ENCODE measurements around the gene LGI2. TPM values are rescaled to one million over a fixed set of nuclear protein-coding genes. Genes with fewer than 3 reads are reported as not detected.

Gene LGI2
- total RNA-seq, 4 donors from 2014 or later = 4.6 to 13.7 (median 9.7) TPM

DNA sequence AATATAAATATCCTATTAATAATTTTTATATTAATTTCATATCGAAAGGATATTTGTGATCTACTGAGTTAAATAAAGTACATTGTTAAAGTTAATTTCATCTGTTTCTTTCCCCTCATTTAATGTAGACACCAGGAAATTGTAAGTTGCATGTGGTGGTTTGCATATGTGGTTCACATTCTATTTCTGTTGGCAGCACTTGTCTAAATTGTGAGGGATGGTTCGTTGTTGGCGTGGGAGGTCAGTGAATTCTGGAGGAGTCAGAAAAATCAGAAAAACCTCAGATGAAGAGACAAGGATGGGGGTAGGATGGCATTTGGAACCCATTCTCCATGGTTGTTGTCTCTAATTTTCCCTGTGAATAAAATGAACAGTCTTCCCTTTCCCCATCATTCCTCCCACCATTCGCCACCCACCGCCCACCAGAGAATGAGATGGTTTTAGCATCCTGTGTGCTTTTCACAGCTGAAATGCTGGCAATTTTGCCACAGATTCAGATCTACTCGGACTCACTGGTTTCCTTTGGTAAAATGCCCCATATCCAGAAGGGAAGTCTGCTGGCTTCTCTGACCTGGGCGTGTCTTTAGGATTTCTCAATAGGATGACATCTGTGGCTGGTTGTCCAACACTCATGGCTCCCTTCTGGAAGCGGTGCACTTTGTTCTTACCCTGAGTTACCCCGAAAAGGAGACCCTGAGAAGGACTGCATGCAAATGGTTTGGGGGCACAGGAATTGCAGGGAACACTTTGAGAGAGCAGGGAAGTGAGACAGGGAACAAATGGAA is 52.3 kb downstream of the LGI2 start:
- Histone ChIP-seq H3K27me3 (no peaks in the 10 kb centered on the region), H3K9me3 (no peaks in the 10 kb centered on the region), H3K36me3 (no peaks in the 10 kb centered on the region), H3K4me3 (no peak overlapping the region), H3K4me1 (peaks cover 16 to 25% (median 23%) of the 10 kb centered on the region in 4 donors), H3K27ac (replicated peaks in 1 of 4) (peak overlapping the region; percentile 50 to 74 (median 70))
- DNase-seq (ENCODE audit: extremely low spot score) = no peak
- intact Hi-C loops (cut with DNase I) = loop anchor here (5.0 kb wide), 3 partner anchors 49 to 491 kb away; partner anchors contain the start of gene CCDC149
- TF ChIP-seq, protein P1, sequence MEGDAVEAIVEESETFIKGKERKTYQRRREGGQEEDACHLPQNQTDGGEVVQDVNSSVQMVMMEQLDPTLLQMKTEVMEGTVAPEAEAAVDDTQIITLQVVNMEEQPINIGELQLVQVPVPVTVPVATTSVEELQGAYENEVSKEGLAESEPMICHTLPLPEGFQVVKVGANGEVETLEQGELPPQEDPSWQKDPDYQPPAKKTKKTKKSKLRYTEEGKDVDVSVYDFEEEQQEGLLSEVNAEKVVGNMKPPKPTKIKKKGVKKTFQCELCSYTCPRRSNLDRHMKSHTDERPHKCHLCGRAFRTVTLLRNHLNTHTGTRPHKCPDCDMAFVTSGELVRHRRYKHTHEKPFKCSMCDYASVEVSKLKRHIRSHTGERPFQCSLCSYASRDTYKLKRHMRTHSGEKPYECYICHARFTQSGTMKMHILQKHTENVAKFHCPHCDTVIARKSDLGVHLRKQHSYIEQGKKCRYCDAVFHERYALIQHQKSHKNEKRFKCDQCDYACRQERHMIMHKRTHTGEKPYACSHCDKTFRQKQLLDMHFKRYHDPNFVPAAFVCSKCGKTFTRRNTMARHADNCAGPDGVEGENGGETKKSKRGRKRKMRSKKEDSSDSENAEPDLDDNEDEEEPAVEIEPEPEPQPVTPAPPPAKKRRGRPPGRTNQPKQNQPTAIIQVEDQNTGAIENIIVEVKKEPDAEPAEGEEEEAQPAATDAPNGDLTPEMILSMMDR (IDR thresholded peaks at IDR 0.05) = no peak
- no peak for TF ChIP-seq POLR2A (IDR thresholded peaks at IDR 0.05; ENCODE audit: low read depth)
- no peak for TF ChIP-seq EP300 (IDR thresholded peaks at IDR 0.05)
- TF ChIP-seq POLR2AphosphoS5 (IDR thresholded peaks at IDR 0.05) = no peak
- WGBS = 80% methylated on average over 9 of the region's 9 CpGs

DNA sequence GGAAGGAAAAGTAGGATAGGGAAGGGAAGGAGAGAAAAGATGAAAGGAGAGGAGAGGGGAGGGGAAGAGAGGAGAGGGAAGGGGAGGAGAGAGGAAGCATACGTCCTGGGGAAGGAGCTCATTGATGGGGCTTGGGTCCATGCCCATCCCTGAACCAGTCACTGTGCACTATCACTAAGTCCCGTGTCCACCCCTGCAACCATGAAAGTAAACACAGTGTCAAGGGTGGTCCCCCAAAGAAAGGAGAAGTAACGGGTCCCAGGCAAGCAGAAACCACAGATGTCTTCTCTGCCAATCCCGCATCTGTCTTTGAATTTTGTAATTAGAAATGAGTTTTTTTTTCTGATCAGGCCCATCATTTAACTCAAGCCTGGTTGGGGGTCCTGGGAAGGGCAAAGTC is 55.2 kb downstream of the LGI2 start:
- WGBS = 61% methylated on average over 4 of the region's 4 CpGs
- Histone ChIP-seq H3K27me3 (no peaks in the 10 kb centered on the region), H3K27ac (replicated peaks in 1 of 4) (no peak overlapping the region), H3K9me3 (no peaks in the 10 kb centered on the region), H3K36me3 (no peaks in the 10 kb centered on the region), H3K4me1 (peaks cover 13 to 21% (median 17%) of the 10 kb centered on the region in 4 donors), H3K4me3 (no peak overlapping the region)
- no peak for DNase-seq (ENCODE audit: extremely low spot score)
- intact Hi-C loops (cut with DNase I) = loop anchor here (5.0 kb wide), 3 partner anchors 52 to 488 kb away; partner anchors contain the start of gene CCDC149
- TF ChIP-seq, protein P1 (IDR thresholded peaks at IDR 0.05) = no peak
- no peak for TF ChIP-seq POLR2A (IDR thresholded peaks at IDR 0.05; ENCODE audit: low read depth)
- TF ChIP-seq POLR2AphosphoS5 (IDR thresholded peaks at IDR 0.05) = no peak
- no peak for TF ChIP-seq EP300 (IDR thresholded peaks at IDR 0.05)

DNA sequence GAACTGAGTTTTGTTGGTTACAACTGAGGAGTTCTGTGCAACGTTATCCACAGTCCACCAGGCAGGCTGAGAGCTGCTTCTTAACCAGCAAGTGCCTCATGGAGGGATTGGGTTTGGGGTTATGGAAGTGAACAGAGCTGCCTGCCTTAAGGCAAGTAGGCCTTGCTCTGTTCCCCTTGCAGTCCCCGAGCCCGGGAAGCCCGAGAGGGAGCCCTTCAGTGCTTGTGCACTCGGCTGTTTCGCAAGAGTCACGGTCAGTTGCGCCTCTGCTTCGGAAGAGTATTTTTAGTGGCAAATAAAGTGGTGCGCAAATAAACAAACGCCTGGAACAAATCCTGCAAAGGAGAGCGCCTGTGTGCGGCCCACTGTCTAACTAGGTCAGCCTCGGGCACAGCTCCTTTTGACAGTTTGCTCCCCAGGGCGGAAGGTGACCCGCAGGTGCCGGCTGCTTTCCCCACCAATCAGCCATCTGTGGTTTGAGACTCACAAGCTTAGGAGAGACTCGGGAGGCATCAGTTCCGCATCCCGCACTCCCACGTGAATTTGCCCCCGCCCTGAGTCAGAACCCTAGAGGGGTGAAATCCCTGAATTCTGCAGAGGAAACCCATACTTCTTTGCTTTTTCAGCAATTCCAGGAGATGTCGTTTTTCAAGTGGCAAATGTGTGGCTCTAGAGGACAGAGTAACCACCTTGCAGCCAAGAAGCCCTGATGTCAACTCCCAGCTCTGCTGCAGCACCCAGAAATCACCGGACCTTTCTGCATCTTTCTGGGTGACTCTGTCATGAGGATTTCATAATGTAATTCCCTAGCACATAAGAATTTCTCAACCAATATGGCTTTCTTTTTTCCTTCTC is 56.8 kb downstream of the LGI2 start:
- WGBS = 84% methylated on average over 24 of the region's 24 CpGs
- peaks cover 2 to 7% (median 6%) of the 10 kb centered on the region in 4 donors for H3K4me1 ChIP-seq
- DNase-seq (ENCODE audit: extremely low spot score) = no peak
- H3K9me3 ChIP-seq = no peaks in the 10 kb centered on the region
- intact Hi-C loops (cut with DNase I) = no loop called here
- TF ChIP-seq POLR2A (IDR thresholded peaks at IDR 0.05; ENCODE audit: low read depth) (no peak), POLR2AphosphoS5 (IDR thresholded peaks at IDR 0.05) (no peak), EP300 (IDR thresholded peaks at IDR 0.05) (no peak)
- TF ChIP-seq, protein P1 (IDR thresholded peaks at IDR 0.05) = no peak
- no peak overlapping the region for H3K27ac ChIP-seq (replicated peaks in 1 of 4)
- H3K27me3 ChIP-seq = no peaks in the 10 kb centered on the region
- H3K4me3 ChIP-seq = no peak overlapping the region
- H3K36me3 ChIP-seq = no peaks in the 10 kb centered on the region

DNA sequence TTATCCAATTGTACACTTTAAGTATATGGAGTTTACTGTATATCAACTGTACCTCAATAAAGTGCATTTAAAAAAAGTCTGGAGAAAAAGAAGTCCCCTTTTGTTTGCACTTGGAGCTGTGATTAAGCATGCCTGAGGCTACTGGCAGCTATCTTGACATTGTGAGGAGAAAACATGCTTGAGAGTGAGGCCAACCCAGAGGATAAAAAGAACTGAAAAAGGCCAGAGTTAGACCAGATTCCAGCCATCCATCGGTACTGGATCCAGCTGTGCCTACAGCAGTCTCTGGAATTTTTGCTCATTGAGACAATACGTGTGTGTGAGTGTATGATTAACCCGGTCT is 57.4 kb downstream of the LGI2 start:
- no peak for TF ChIP-seq EP300 (IDR thresholded peaks at IDR 0.05)
- Histone ChIP-seq H3K36me3 (no peaks in the 10 kb centered on the region), H3K27ac (replicated peaks in 1 of 4) (no peak overlapping the region), H3K27me3 (no peaks in the 10 kb centered on the region), H3K4me1 (peaks cover 0 to 1% (median under 1%) of the 10 kb centered on the region in 4 donors), H3K4me3 (no peak overlapping the region), H3K9me3 (no peaks in the 10 kb centered on the region)
- no peak for DNase-seq (ENCODE audit: extremely low spot score)
- intact Hi-C loops (cut with DNase I) = no loop called here
- 40% methylated on average over 3 of the region's 3 CpGs for WGBS

DNA sequence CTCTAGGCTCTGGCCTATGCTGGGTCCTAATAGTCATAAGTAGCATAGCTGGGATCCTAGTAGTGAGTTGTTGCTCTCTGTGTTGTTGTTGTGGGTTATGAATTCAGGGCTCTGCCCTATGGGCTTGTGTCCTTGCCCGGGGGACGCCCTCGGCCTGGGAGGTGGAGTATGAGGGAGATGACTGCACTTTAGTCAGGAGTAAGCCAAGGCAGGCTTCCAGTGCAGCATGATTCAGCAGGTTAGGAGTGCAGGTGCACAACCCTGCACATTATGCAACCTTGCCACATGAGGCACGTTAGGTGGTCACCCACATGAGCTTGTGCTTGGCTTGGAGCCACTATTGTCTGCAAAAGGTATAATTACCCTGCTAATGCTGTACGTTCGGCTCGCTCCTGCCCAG is 59.6 kb downstream of the LGI2 start:
- Histone ChIP-seq H3K9me3 (no peaks in the 10 kb centered on the region), H3K4me3 (no peak overlapping the region), H3K36me3 (no peaks in the 10 kb centered on the region), H3K27ac (replicated peaks in 1 of 4) (no peak overlapping the region), H3K27me3 (no peaks in the 10 kb centered on the region), H3K4me1 (no peaks in the 10 kb centered on the region)
- no peak for TF ChIP-seq POLR2A (IDR thresholded peaks at IDR 0.05; ENCODE audit: low read depth)
- TF ChIP-seq, protein P1 (IDR thresholded peaks at IDR 0.05) = no peak
- TF ChIP-seq POLR2AphosphoS5 (IDR thresholded peaks at IDR 0.05) = peak in 1 of 2 donors; percentile 17
- TF ChIP-seq EP300 (IDR thresholded peaks at IDR 0.05) = no peak
- 77% methylated on average over 3 of the region's 7 CpGs for WGBS
- intact Hi-C loops (cut with DNase I) = no loop called here
- DNase-seq (ENCODE audit: extremely low spot score) = no peak

Data from esophagus muscularis mucosa (tissue), 4 donors.